ENCODE measurements around the gene RNASEH2A. TPM values are rescaled to one million over a fixed set of nuclear protein-coding genes. Genes with fewer than 3 reads are reported as not detected.

The RNASEH2A gene
- total and polyA plus RNA-seq, 4 donors: 1.6 to 7.2 (median 3.1) TPM

GRCh38 chr19:12856653-12857052, 50.3 kb downstream of the RNASEH2A start:
- Histone ChIP-seq H3K27me3 (ENCODE audit: control insufficient read depth in 1 of 2, insufficient read depth in 2 of 2, low read length in 1 of 2) (no peaks in the 10 kb centered on the region), H3K27ac (ENCODE audit: low read depth in 1 of 2, low read length in 2 of 2) (no peak overlapping the region), H3K9me3 (ENCODE audit: control insufficient read depth, low read length) (no peaks in the 10 kb centered on the region), H3K4me3 (ENCODE audit: low read length in 2 of 2) (no peak overlapping the region), H3K4me1 (ENCODE audit: control insufficient read depth in 1 of 2, insufficient read depth in 2 of 2, low read length in 2 of 2) (no peaks in the 10 kb centered on the region), H3K36me3 (ENCODE audit: control insufficient read depth in 1 of 2, insufficient read depth in 2 of 2, low read length in 1 of 2) (no peaks in the 10 kb centered on the region)
- WGBS, 2 donors: 52 to 67% methylated on average over 1 of the region's 1 CpG
- DNase-seq: no peak
- intact Hi-C loops (cut with DNase I): no loop called here
- no peak for ATAC-seq (ENCODE audit: low FRiP score)

GRCh38 chr19:12858041-12858928, 51.9 kb downstream of the RNASEH2A start:
- H3K4me1 ChIP-seq (ENCODE audit: control insufficient read depth in 1 of 2, insufficient read depth in 2 of 2, low read length in 2 of 2): no peaks in the 10 kb centered on the region
- no peak overlapping the region for H3K27ac ChIP-seq (ENCODE audit: low read depth in 1 of 2, low read length in 2 of 2)
- H3K27me3 ChIP-seq (ENCODE audit: control insufficient read depth in 1 of 2, insufficient read depth in 2 of 2, low read length in 1 of 2): no peaks in the 10 kb centered on the region
- H3K4me3 ChIP-seq (ENCODE audit: low read length in 2 of 2): no peak overlapping the region
- ATAC-seq (ENCODE audit: low FRiP score) (no peak), DNase-seq (no peak)
- no peaks in the 10 kb centered on the region for H3K36me3 ChIP-seq (ENCODE audit: control insufficient read depth in 1 of 2, insufficient read depth in 2 of 2, low read length in 1 of 2)
- intact Hi-C loops (cut with DNase I): no loop called here
- 94% methylated on average over 35 of the region's 35 CpGs for WGBS, 2 donors
- no peaks in the 10 kb centered on the region for H3K9me3 ChIP-seq (ENCODE audit: control insufficient read depth, low read length)

GRCh38 chr19:12859546-12859945, 53.2 kb downstream of the RNASEH2A start:
- 51 to 61% methylated on average over 7 of the region's 7 CpGs for WGBS, 2 donors
- Histone ChIP-seq H3K36me3 (ENCODE audit: control insufficient read depth in 1 of 2, insufficient read depth in 2 of 2, low read length in 1 of 2) (no peaks in the 10 kb centered on the region), H3K4me3 (ENCODE audit: low read length in 2 of 2) (no peak overlapping the region), H3K4me1 (ENCODE audit: control insufficient read depth in 1 of 2, insufficient read depth in 2 of 2, low read length in 2 of 2) (no peaks in the 10 kb centered on the region), H3K27ac (ENCODE audit: low read depth in 1 of 2, low read length in 2 of 2) (no peak overlapping the region), H3K27me3 (ENCODE audit: control insufficient read depth in 1 of 2, insufficient read depth in 2 of 2, low read length in 1 of 2) (no peaks in the 10 kb centered on the region), H3K9me3 (ENCODE audit: control insufficient read depth, low read length) (no peaks in the 10 kb centered on the region)
- DNase-seq: no peak
- no peak for ATAC-seq (ENCODE audit: low FRiP score)
- intact Hi-C loops (cut with DNase I): no loop called here

Small RNAs within 50 kb of the gene (microRNA-seq; reads per million reads assigned to microRNA genes)
- gene MIR5684 (0 reads per million in 2 donors), gene MIR6794 (0 reads per million in 2 donors)

Other genes with a start within 250 kb of the RNASEH2A start
- 1 to 10 TPM; 7.0 to 8.6 TPM for gene ZNF490, start 195.8 kb upstream of the RNASEH2A start, total RNA-seq
- gene ZNF490, start 195.8 kb upstream of the RNASEH2A start, polyA plus RNA-seq: under 1 TPM in 1 of 2 donors, not detected in 1; 0.56 TPM
- 10 to 100 TPM; 35.2 to 35.4 TPM for gene ZNF791, start 195.7 kb upstream of the RNASEH2A start, total RNA-seq
- 10 to 100 TPM in 1 of 2 donors, 1 to 10 TPM in 1; 2.9 to 12.1 TPM for gene ZNF791, start 195.7 kb upstream of the RNASEH2A start, polyA plus RNA-seq
- 100 to 1,000 TPM in 1 of 2 donors, 10 to 100 TPM in 1; 74.8 to 111 TPM for gene MAN2B1, start 139.8 kb upstream of the RNASEH2A start, total RNA-seq
- 10 to 100 TPM; 54.6 to 88.7 TPM for gene MAN2B1, start 139.8 kb upstream of the RNASEH2A start, polyA plus RNA-seq
- gene WDR83, start 139.8 kb upstream of the RNASEH2A start, total RNA-seq: 10 to 100 TPM in 1 of 2 donors, 1 to 10 TPM in 1; 7.1 to 11.8 TPM
- 10 to 100 TPM in 1 of 2 donors, 1 to 10 TPM in 1; 9.4 to 20.9 TPM for gene WDR83, start 139.8 kb upstream of the RNASEH2A start, polyA plus RNA-seq
- 10 to 100 TPM; 50.1 to 74.0 TPM for gene DHPS, start 124.7 kb upstream of the RNASEH2A start, total RNA-seq
- 10 to 100 TPM; 42.7 to 94.8 TPM for gene DHPS, start 124.7 kb upstream of the RNASEH2A start, polyA plus RNA-seq
- gene GNG14, start 118.6 kb upstream of the RNASEH2A start, total RNA-seq: not detected
- not detected for gene GNG14, start 118.6 kb upstream of the RNASEH2A start, polyA plus RNA-seq
- gene FBXW9, start 110.0 kb upstream of the RNASEH2A start, total RNA-seq: 1 to 10 TPM; 1.9 to 4.8 TPM
- 1 to 10 TPM; 4.1 to 5.4 TPM for gene FBXW9, start 110.0 kb upstream of the RNASEH2A start, polyA plus RNA-seq
- gene TNPO2, start 82.7 kb upstream of the RNASEH2A start, total RNA-seq: 10 to 100 TPM; 61.5 to 71.8 TPM
- 10 to 100 TPM; 15.2 to 38.5 TPM for gene TNPO2, start 82.7 kb upstream of the RNASEH2A start, polyA plus RNA-seq
- 100 to 1,000 TPM; 119 to 121 TPM for gene TRIR, start 71.9 kb upstream of the RNASEH2A start, total RNA-seq
- gene TRIR, start 71.9 kb upstream of the RNASEH2A start, polyA plus RNA-seq: 100 to 1,000 TPM; 233 to 289 TPM
- 10 to 100 TPM; 35.4 to 42.2 TPM for gene GET3, start 69.1 kb upstream of the RNASEH2A start, total RNA-seq
- gene GET3, start 69.1 kb upstream of the RNASEH2A start, polyA plus RNA-seq: 10 to 100 TPM; 61.2 to 70.6 TPM
- gene BEST2, start 54.8 kb upstream of the RNASEH2A start, total RNA-seq: not detected
- gene BEST2, start 54.8 kb upstream of the RNASEH2A start, polyA plus RNA-seq: 1 to 10 TPM in 1 of 2 donors, not detected in 1; 2.5 TPM
- gene HOOK2, start 31.0 kb upstream of the RNASEH2A start, total RNA-seq: 10 to 100 TPM; 28.5 to 45.5 TPM
- gene HOOK2, start 31.0 kb upstream of the RNASEH2A start, polyA plus RNA-seq: 10 to 100 TPM; 14.4 to 92.5 TPM
- 100 to 1,000 TPM; 250 to 609 TPM for gene JUNB, start 15.1 kb upstream of the RNASEH2A start, total RNA-seq
- gene JUNB, start 15.1 kb upstream of the RNASEH2A start, polyA plus RNA-seq: 100 to 1,000 TPM in 1 of 2 donors, 10 to 100 TPM in 1; 97.0 to 623 TPM
- 100 to 1,000 TPM in 1 of 2 donors, 10 to 100 TPM in 1; 90.5 to 118 TPM for gene PRDX2, start 4.8 kb upstream of the RNASEH2A start, total RNA-seq
- gene PRDX2, start 4.8 kb upstream of the RNASEH2A start, polyA plus RNA-seq: 100 to 1,000 TPM; 151 to 202 TPM
- gene THSD8, start 4.5 kb upstream of the RNASEH2A start, total RNA-seq: 1 to 10 TPM in 1 of 2 donors, not detected in 1; 1.2 TPM
- gene THSD8, start 4.5 kb upstream of the RNASEH2A start, polyA plus RNA-seq: 1 to 10 TPM in 1 of 2 donors, not detected in 1; 2.5 TPM
- gene RTBDN, start 28.0 kb downstream of the RNASEH2A start, total RNA-seq: not detected
- gene RTBDN, start 28.0 kb downstream of the RNASEH2A start, polyA plus RNA-seq: 1 to 10 TPM in 1 of 2 donors, not detected in 1; 2.0 TPM
- gene MAST1, start 31.9 kb downstream of the RNASEH2A start, total RNA-seq: under 1 TPM in 1 of 2 donors, not detected in 1; 0.54 TPM
- under 1 TPM in 1 of 2 donors, not detected in 1; 0.13 TPM for gene MAST1, start 31.9 kb downstream of the RNASEH2A start, polyA plus RNA-seq
- gene DNASE2, start 74.9 kb downstream of the RNASEH2A start, total RNA-seq: 10 to 100 TPM; 26.8 to 39.5 TPM
- gene DNASE2, start 74.9 kb downstream of the RNASEH2A start, polyA plus RNA-seq: 10 to 100 TPM; 27.4 to 49.9 TPM
- gene KLF1, start 80.6 kb downstream of the RNASEH2A start, total RNA-seq: under 1 TPM in 1 of 2 donors, not detected in 1; 0.39 TPM
- gene KLF1, start 80.6 kb downstream of the RNASEH2A start, polyA plus RNA-seq: not detected
- gene GCDH, start 84.6 kb downstream of the RNASEH2A start, total RNA-seq: 10 to 100 TPM; 15.1 to 16.4 TPM
- 10 to 100 TPM; 21.9 to 29.1 TPM for gene GCDH, start 84.6 kb downstream of the RNASEH2A start, polyA plus RNA-seq
- gene SYCE2, start 112.7 kb downstream of the RNASEH2A start, total RNA-seq: under 1 TPM; 0.42 to 0.51 TPM
- under 1 TPM in 1 of 2 donors, not detected in 1; 0.15 TPM for gene SYCE2, start 112.7 kb downstream of the RNASEH2A start, polyA plus RNA-seq
- gene FARSA, start 127.1 kb downstream of the RNASEH2A start, total RNA-seq: 10 to 100 TPM; 27.2 to 31.4 TPM
- 10 to 100 TPM; 19.7 to 23.2 TPM for gene FARSA, start 127.1 kb downstream of the RNASEH2A start, polyA plus RNA-seq
- gene CALR, start 132.0 kb downstream of the RNASEH2A start, total RNA-seq: 100 to 1,000 TPM; 649 to 778 TPM
- 100 to 1,000 TPM; 232 to 296 TPM for gene CALR, start 132.0 kb downstream of the RNASEH2A start, polyA plus RNA-seq
- gene RAD23A, start 139.3 kb downstream of the RNASEH2A start, total RNA-seq: 100 to 1,000 TPM in 1 of 2 donors, 10 to 100 TPM in 1; 80.7 to 106 TPM
- gene RAD23A, start 139.3 kb downstream of the RNASEH2A start, polyA plus RNA-seq: 100 to 1,000 TPM in 1 of 2 donors, 10 to 100 TPM in 1; 72.4 to 154 TPM
- 10 to 100 TPM; 15.3 to 15.7 TPM for gene GADD45GIP1, start 150.6 kb downstream of the RNASEH2A start, total RNA-seq
- gene GADD45GIP1, start 150.6 kb downstream of the RNASEH2A start, polyA plus RNA-seq: 10 to 100 TPM; 30.9 to 40.6 TPM
- gene DAND5, start 163.0 kb downstream of the RNASEH2A start, total RNA-seq: not detected
- gene DAND5, start 163.0 kb downstream of the RNASEH2A start, polyA plus RNA-seq: under 1 TPM in 1 of 2 donors, not detected in 1; 0.13 TPM
- 100 to 1,000 TPM; 184 to 327 TPM for gene NFIX, start 188.9 kb downstream of the RNASEH2A start, total RNA-seq
- gene NFIX, start 188.9 kb downstream of the RNASEH2A start, polyA plus RNA-seq: 10 to 100 TPM; 45.5 to 49.8 TPM

Measured in aorta (tissue), 5 donors.